CD14-positive monocyte (primary cell): ENCODE measurements around the gene PLXNC1. TPM values are rescaled to one million over a fixed set of nuclear protein-coding genes. Genes with fewer than 3 reads are reported as not detected.

ENCODE experiments used
- DNase-seq, 3 donors: peaks; one replicate each; pipeline ENCODE4 v3.0.0-alpha.2; 2011 to 2022
- H2AFZ ChIP-seq: 2 replicates; pipeline ENCODE4 v1.6.0; 2012; ENCODE audit warnings: mild to moderate bottlenecking, low read depth, low read length, inconsistent platforms; ENCODE audit not compliant: insufficient read depth, poor library complexity, severe bottlenecking
- H3K27ac ChIP-seq, 2 donors: 1 replicate in 1 of 2; 2 replicates in 1 of 2; pipeline ENCODE4 v1.5.1; 2012 to 2013; ENCODE audit warnings: low read length in 2 of 2, control low read depth in 1 of 2, inconsistent platforms in 1 of 2, low read depth in 1 of 2, mild to moderate bottlenecking in 1 of 2
- H3K27me3 ChIP-seq, 2 donors: one replicate each; pipeline versions ENCODE4 v1.6.0 to v1.6.1; 2011 to 2013; ENCODE audit warnings: low read length in 2 of 2; ENCODE audit not compliant: control insufficient read depth in 2 of 2, insufficient read depth in 2 of 2
- H3K36me3 ChIP-seq, 2 donors: replicated peaks in 1 of 2; 1 replicate in 1 of 2; 2 replicates in 1 of 2; pipeline versions ENCODE4 v1.5.1 to v1.6.1; 2012 to 2013; ENCODE audit warnings: low read length in 2 of 2, control low read depth in 1 of 2, inconsistent platforms in 1 of 2, mild to moderate bottlenecking in 1 of 2; ENCODE audit not compliant: insufficient read depth in 2 of 2, control insufficient read depth in 1 of 2
- H3K4me1 ChIP-seq, 2 donors: 1 replicate in 1 of 2; 2 replicates in 1 of 2; pipeline versions ENCODE4 v1.5.1 to v1.6.1; 2012 to 2013; ENCODE audit warnings: low read length in 2 of 2, control low read depth in 1 of 2, inconsistent platforms in 1 of 2, mild to moderate bottlenecking in 1 of 2, moderate library complexity in 1 of 2; ENCODE audit not compliant: insufficient read depth in 2 of 2, control insufficient read depth in 1 of 2
- H3K4me2 ChIP-seq: replicated peaks from 2 replicates; pipeline ENCODE3; 2012; ENCODE audit warnings: low read length, moderate library complexity, mild to moderate bottlenecking; ENCODE audit not compliant: poor library complexity, severe bottlenecking; ENCODE audit errors: extremely low read depth
- H3K4me3 ChIP-seq, 3 experiments: fragments of 200-600 bp in 1 of 3; sonication (generic) in 1 of 3; replicated peaks in 1 of 3; 1 replicate in 2 of 3; 2 replicates in 1 of 3; pipeline ENCODE4 v1.5.1; 2011 to 2013; ENCODE audit warnings: low read length in 3 of 3, mild to moderate bottlenecking in 3 of 3, control low read depth in 2 of 3, low read depth in 2 of 3, inconsistent platforms in 1 of 3, moderate library complexity in 1 of 3
- H3K79me2 ChIP-seq: 2 replicates; pipeline ENCODE4 v1.6.0; 2012; ENCODE audit warnings: mild to moderate bottlenecking, control low read depth, inconsistent platforms, low read length, moderate library complexity; ENCODE audit not compliant: insufficient read depth
- H3K9ac ChIP-seq: 2 replicates; pipeline ENCODE4 v1.6.0; 2017; ENCODE audit warnings: low read length, mild to moderate bottlenecking; ENCODE audit not compliant: insufficient read depth, poor library complexity, severe bottlenecking
- H3K9me3 ChIP-seq, 2 donors: replicated peaks in 1 of 2; 1 replicate in 1 of 2; 2 replicates in 1 of 2; pipeline versions ENCODE4 v1.5.1 to v1.6.1; 2012 to 2013; ENCODE audit warnings: low read length in 2 of 2, control low read depth in 1 of 2; ENCODE audit not compliant: control insufficient read depth in 1 of 2, insufficient read depth in 1 of 2
- H4K20me1 ChIP-seq: 2 replicates; pipeline ENCODE4 v1.6.0; 2012; ENCODE audit warnings: mild to moderate bottlenecking, low read length, control low read depth, moderate library complexity; ENCODE audit not compliant: insufficient read depth
- H3K27ac Mint-ChIP-seq, 7 donors: one replicate each; pipeline ENCODE4 v1.8.0; 2020; ENCODE audit warnings: mild to moderate bottlenecking in 7 of 7, mixed read lengths in 7 of 7, moderate library complexity in 6 of 7, inconsistent platforms in 2 of 7
- H3K27me3 Mint-ChIP-seq, 3 donors: one replicate each; pipeline ENCODE4 v1.8.0; 2021 to 2022; ENCODE audit warnings: low read depth in 3 of 3, mild to moderate bottlenecking in 3 of 3, mixed read lengths in 3 of 3, moderate library complexity in 3 of 3, inconsistent platforms in 1 of 3
- H3K36me3 Mint-ChIP-seq, 2 donors: one replicate each; pipeline ENCODE4 v1.8.0; 2020; ENCODE audit warnings: mixed read lengths in 2 of 2, inconsistent platforms in 1 of 2, mild to moderate bottlenecking in 1 of 2
- H3K4me1 Mint-ChIP-seq: one replicate; pipeline ENCODE4 v1.8.0; 2020; ENCODE audit warnings: mild to moderate bottlenecking, mixed read lengths
- H3K4me3 Mint-ChIP-seq, 2 donors: one replicate each; pipeline ENCODE4 v1.8.0; 2020; ENCODE audit warnings: mild to moderate bottlenecking in 2 of 2, mixed read lengths in 2 of 2, moderate library complexity in 1 of 2
- H3K9me3 Mint-ChIP-seq, 7 donors: one replicate each; pipeline ENCODE4 v1.8.0; 2020 to 2022; ENCODE audit warnings: mixed read lengths in 7 of 7, mild to moderate bottlenecking in 6 of 7, moderate library complexity in 6 of 7, inconsistent platforms in 2 of 7
- WGBS: methylation state at CpG from one replicate; pipeline ENCODE4 v1.1.5; 2013; ENCODE audit warnings: missing lambda C conversion rate; ENCODE audit not compliant: insufficient coverage; 5-methylcytosine and 5-hydroxymethylcytosine counted together
- intact Hi-C, 2 donors: fragments of 100-400 bp; cut with micrococcal nuclease; formaldehyde crosslinking; loops; one replicate each; pipeline versions ENCODE4 v1.15.0 to v1.15.1; 2023
- polyA plus RNA-seq, 3 donors: library from polyadenylated mRNA; depleted of rRNA in 1 of 3; unstranded in 2 of 3; stranded (reverse) in 1 of 3; fragments of 300-500 nt in 2 of 3; fragments of >200 nt in 1 of 3; fragmentation: Illumina TruSeq in 2 of 3; gene quantifications; 1 replicate in 2 of 3; 2 replicates in 1 of 3; pipeline ENCODE4 v1.2.3, GENCODE V29; 2012 to 2021
- TF ChIP-seq, protein P1 (sequence below): fragments of 200-600 bp; IDR thresholded peaks from one replicate; pipeline ENCODE4 v1.8.0; 2022; ENCODE audit warnings: antibody characterized with exemption, mild to moderate bottlenecking

Gene PLXNC1
- polyA plus RNA-seq, 3 donors: 14.3 to 35.2 (median 15.4) TPM

DNA sequence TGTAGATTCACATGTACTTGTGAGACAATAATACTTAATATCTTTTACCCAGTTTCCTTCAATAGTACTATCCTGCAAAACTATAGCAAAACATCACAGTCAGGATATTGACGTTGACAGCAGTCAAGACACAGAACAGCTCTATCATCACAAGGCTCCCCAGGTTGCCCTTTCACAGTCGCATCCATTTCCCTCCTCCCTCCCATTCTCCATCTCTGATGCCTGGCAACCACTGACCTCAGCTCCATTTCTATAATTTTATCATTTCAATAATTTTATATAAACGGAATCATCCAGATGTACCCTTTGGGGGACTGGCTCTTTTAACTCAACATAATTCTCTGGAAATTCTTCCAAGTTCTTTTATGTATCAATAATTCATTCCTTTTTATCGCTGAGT lies 81.5 kb downstream of the PLXNC1 start:
- peaks cover 25% of the 10 kb centered on the region for H3K4me1 Mint-ChIP-seq
- Histone ChIP-seq H3K4me1 (peaks cover 23 to 31% of the 10 kb centered on the region in 2 donors), H3K9me3 (no peaks in the 10 kb centered on the region), H3K9ac (no peak overlapping the region), H3K36me3 (peaks cover 35 to 87% of the 10 kb centered on the region in 2 donors), H3K27ac (no peak overlapping the region), H4K20me1 (peaks cover 7% of the 10 kb centered on the region), H3K4me2 (no peak overlapping the region), H2AFZ (no peak overlapping the region), H3K27me3 (no peaks in the 10 kb centered on the region), H3K4me3 (no peak overlapping the region), H3K79me2 (no peaks in the 10 kb centered on the region)
- no peak overlapping the region for H3K27ac Mint-ChIP-seq
- 92% methylated on average over 2 of the region's 4 CpGs for WGBS
- peaks cover 0 to 2% (median 2%) of the 10 kb centered on the region in 3 donors for H3K27me3 Mint-ChIP-seq
- no peak for DNase-seq
- H3K4me3 Mint-ChIP-seq: no peak overlapping the region
- no peaks in the 10 kb centered on the region for H3K9me3 Mint-ChIP-seq
- intact Hi-C loops: no loop called here
- TF ChIP-seq, protein P1, sequence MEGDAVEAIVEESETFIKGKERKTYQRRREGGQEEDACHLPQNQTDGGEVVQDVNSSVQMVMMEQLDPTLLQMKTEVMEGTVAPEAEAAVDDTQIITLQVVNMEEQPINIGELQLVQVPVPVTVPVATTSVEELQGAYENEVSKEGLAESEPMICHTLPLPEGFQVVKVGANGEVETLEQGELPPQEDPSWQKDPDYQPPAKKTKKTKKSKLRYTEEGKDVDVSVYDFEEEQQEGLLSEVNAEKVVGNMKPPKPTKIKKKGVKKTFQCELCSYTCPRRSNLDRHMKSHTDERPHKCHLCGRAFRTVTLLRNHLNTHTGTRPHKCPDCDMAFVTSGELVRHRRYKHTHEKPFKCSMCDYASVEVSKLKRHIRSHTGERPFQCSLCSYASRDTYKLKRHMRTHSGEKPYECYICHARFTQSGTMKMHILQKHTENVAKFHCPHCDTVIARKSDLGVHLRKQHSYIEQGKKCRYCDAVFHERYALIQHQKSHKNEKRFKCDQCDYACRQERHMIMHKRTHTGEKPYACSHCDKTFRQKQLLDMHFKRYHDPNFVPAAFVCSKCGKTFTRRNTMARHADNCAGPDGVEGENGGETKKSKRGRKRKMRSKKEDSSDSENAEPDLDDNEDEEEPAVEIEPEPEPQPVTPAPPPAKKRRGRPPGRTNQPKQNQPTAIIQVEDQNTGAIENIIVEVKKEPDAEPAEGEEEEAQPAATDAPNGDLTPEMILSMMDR: no peak
- H3K36me3 Mint-ChIP-seq: peaks cover 76 to 91% of the 10 kb centered on the region in 2 donors

DNA sequence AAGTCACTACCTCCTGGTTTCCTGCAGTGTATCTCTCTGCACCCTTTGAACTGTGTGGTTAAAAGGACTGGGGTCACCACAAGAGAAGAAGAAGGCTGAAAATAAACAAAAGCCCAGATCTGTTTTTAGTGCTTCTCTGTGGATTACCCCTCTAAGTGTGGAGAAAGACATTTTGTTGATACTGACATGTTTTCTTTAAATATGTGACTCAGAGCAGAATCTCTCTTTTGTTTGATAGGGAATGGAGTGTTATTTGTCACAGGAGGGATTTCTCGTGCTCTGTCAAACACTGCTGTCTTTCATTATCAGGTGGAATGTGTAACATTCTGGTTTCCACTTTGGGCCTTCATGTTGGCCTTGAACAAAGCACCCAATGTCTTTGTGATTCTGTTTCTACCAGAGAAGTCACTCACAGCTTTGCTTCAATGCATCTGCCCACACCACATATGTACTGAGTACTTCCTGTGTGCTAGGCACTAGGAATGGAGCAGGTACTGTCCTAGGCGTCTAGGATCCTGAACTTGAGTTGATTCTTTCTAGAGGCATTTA lies 82.1 kb downstream of the PLXNC1 start:
- Histone ChIP-seq H4K20me1 (peaks cover 7% of the 10 kb centered on the region), H3K9ac (no peak overlapping the region), H3K4me2 (no peak overlapping the region), H3K27me3 (no peaks in the 10 kb centered on the region), H3K4me3 (no peak overlapping the region), H3K36me3 (peaks cover 30 to 85% of the 10 kb centered on the region in 2 donors), H3K9me3 (no peaks in the 10 kb centered on the region), H2AFZ (no peak overlapping the region), H3K4me1 (peaks cover 24 to 36% of the 10 kb centered on the region in 2 donors), H3K79me2 (no peaks in the 10 kb centered on the region), H3K27ac (no peak overlapping the region)
- Mint-ChIP-seq H3K27me3 (peaks cover 0 to 2% (median 2%) of the 10 kb centered on the region in 3 donors), H3K36me3 (peaks cover 76 to 91% of the 10 kb centered on the region in 2 donors), H3K27ac (no peak overlapping the region), H3K4me1 (peaks cover 31% of the 10 kb centered on the region), H3K4me3 (no peak overlapping the region), H3K9me3 (no peaks in the 10 kb centered on the region)
- WGBS: 60% methylated on average over 1 of the region's 2 CpGs
- DNase-seq: no peak
- intact Hi-C loops: no loop called here
- TF ChIP-seq, protein P1: no peak
